Measurements from ENCODE around the gene SBK3.
"Not testable (repeated sequence)": the region's sequence is repeated elsewhere in the genome, so short reads cannot be mapped to it uniquely, and the experiment has no call there.

SBK3 gene

GRCh38 chr19:55539090-55539984 is 6.0 kb downstream of the SBK3 start:
- no peak overlapping the region for H3K9ac ChIP-seq (ENCODE audit: insufficient read length)

GRCh38 chr19:55538132-55538531 is 7.2 kb downstream of the SBK3 start:
- TF ChIP-seq EZH2 (IDR thresholded peaks at IDR 0.05) (no peak), FOXP2 (optimal IDR thresholded peaks at IDR 0.05; ENCODE audit: control extremely low read depth, extremely low read length, insufficient read depth) (no peak)
- no peaks in the 10 kb centered on the region for H3K9me3 ChIP-seq (ENCODE audit: low read depth, low read length)
- H3K27ac ChIP-seq = no peak overlapping the region
- H3K4me3 ChIP-seq = no peak overlapping the region
- H3K36me3 ChIP-seq (ENCODE audit: insufficient read depth, low read length) = no peaks in the 10 kb centered on the region
- no peak overlapping the region for H3K9ac ChIP-seq (ENCODE audit: insufficient read length)
- no peak for DNase-seq (ENCODE audit: low read depth, low spot score)

More at GRCh38 chr19:55539090-55539984, 6.0 kb downstream of the SBK3 start:
- Histone ChIP-seq H3K27ac (no peak overlapping the region), H3K36me3 (ENCODE audit: insufficient read depth, low read length) (no peaks in the 10 kb centered on the region), H3K4me3 (no peak overlapping the region), H3K9me3 (ENCODE audit: low read depth, low read length) (no peaks in the 10 kb centered on the region)
- no peak for DNase-seq (ENCODE audit: low read depth, low spot score)
- TF ChIP-seq FOXP2 (optimal IDR thresholded peaks at IDR 0.05; ENCODE audit: control extremely low read depth, extremely low read length, insufficient read depth) (no peak), EZH2 (IDR thresholded peaks at IDR 0.05) (no peak), POLR2AphosphoS5 (IDR thresholded peaks at IDR 0.05; ENCODE audit: borderline replicate concordance, low read depth, low read length) (no peak)

GRCh38 chr19:55537741-55538111 is 7.6 kb downstream of the SBK3 start:
- no peak overlapping the region for H3K27ac ChIP-seq
- H3K9me3 ChIP-seq (ENCODE audit: low read depth, low read length) = no peaks in the 10 kb centered on the region
- H3K36me3 ChIP-seq (ENCODE audit: insufficient read depth, low read length) = no peaks in the 10 kb centered on the region
- H3K9ac ChIP-seq (ENCODE audit: insufficient read length) = no peak overlapping the region
- no peak for DNase-seq (ENCODE audit: low read depth, low spot score)
- no peak overlapping the region for H3K4me3 ChIP-seq
- no peak for TF ChIP-seq FOXP2 (optimal IDR thresholded peaks at IDR 0.05; ENCODE audit: control extremely low read depth, extremely low read length, insufficient read depth)

- Histone ChIP-seq H3K9me3 (ENCODE audit: low read depth, low read length) (no peaks in the 10 kb centered on the region), H3K4me3 (no peak within 1 kb of the TSS), H3K36me3 (ENCODE audit: insufficient read depth, low read length) (no peaks in the 10 kb centered on the region), H3K27ac (no peak within 1 kb of the TSS), H3K9ac (ENCODE audit: insufficient read length) (no peak within 1 kb of the TSS)
- TF ChIP-seq FOXP2 (optimal IDR thresholded peaks at IDR 0.05; ENCODE audit: control extremely low read depth, extremely low read length, insufficient read depth) (no peak), EZH2 (IDR thresholded peaks at IDR 0.05) (no peak), POLR2AphosphoS5 (IDR thresholded peaks at IDR 0.05; ENCODE audit: borderline replicate concordance, low read depth, low read length) (no peak)
- no peak for DNase-seq (ENCODE audit: low read depth, low spot score)
These were observed 8.2 kb downstream of the SBK3 start, which contains the start of gene SBK2 for GRCh38 chr19:55536951-55537740. TSS of gene SBK2 (minus strand) at chr19:55537133. CDS start at chr19:55536294, 839 bp downstream.

GRCh38 chr19:55536366-55536765 is 9.0 kb downstream of the SBK3 start:
- Histone ChIP-seq H3K9me3 (ENCODE audit: low read depth, low read length) (no peaks in the 10 kb centered on the region), H3K9ac (ENCODE audit: insufficient read length) (no peak overlapping the region), H3K27ac (no peak overlapping the region), H3K36me3 (ENCODE audit: insufficient read depth, low read length) (no peaks in the 10 kb centered on the region), H3K4me3 (no peak overlapping the region)
- DNase-seq (ENCODE audit: low read depth, low spot score) = no peak
- no peak for TF ChIP-seq FOXP2 (optimal IDR thresholded peaks at IDR 0.05; ENCODE audit: control extremely low read depth, extremely low read length, insufficient read depth)
- TF ChIP-seq POLR2AphosphoS5 (IDR thresholded peaks at IDR 0.05; ENCODE audit: borderline replicate concordance, low read depth, low read length) = no peak
- TF ChIP-seq EZH2 (IDR thresholded peaks at IDR 0.05) = no peak

- Histone ChIP-seq H3K9me3 (ENCODE audit: low read depth, low read length) (no peaks in the 10 kb centered on the region), H3K4me3 (no peak overlapping the region)
These were observed 9.4 kb downstream of the SBK3 start for GRCh38 chr19:55535965-55536350.

GRCh38 chr19:55535173-55535964 is 10.0 kb downstream of the SBK3 start:
- no peaks in the 10 kb centered on the region for H3K36me3 ChIP-seq (ENCODE audit: insufficient read depth, low read length)
- DNase-seq (ENCODE audit: low read depth, low spot score) = no peak

More at GRCh38 chr19:55535965-55536350, 9.4 kb downstream of the SBK3 start:
- H3K36me3 ChIP-seq (ENCODE audit: insufficient read depth, low read length) = no peaks in the 10 kb centered on the region
- H3K27ac ChIP-seq = no peak overlapping the region
- DNase-seq (ENCODE audit: low read depth, low spot score) = no peak
- no peak for TF ChIP-seq POLR2AphosphoS5 (IDR thresholded peaks at IDR 0.05; ENCODE audit: borderline replicate concordance, low read depth, low read length)
- H3K9ac ChIP-seq (ENCODE audit: insufficient read length) = no peak overlapping the region

GRCh38 chr19:55534280-55534679 is 11.1 kb downstream of the SBK3 start:
- H3K27ac ChIP-seq; DNase-seq (ENCODE audit: low read depth, low spot score); H3K9ac ChIP-seq (ENCODE audit: insufficient read length); H3K36me3 ChIP-seq (ENCODE audit: insufficient read depth, low read length); H3K4me3 ChIP-seq; H3K9me3 ChIP-seq (ENCODE audit: low read depth, low read length): not testable (repeated sequence)

More at GRCh38 chr19:55535173-55535964, 10.0 kb downstream of the SBK3 start:
- Histone ChIP-seq H3K9me3 (ENCODE audit: low read depth, low read length) (no peaks in the 10 kb centered on the region), H3K4me3 (no peak overlapping the region), H3K27ac (no peak overlapping the region), H3K9ac (ENCODE audit: insufficient read length) (no peak overlapping the region)
- TF ChIP-seq FOXP2 (optimal IDR thresholded peaks at IDR 0.05; ENCODE audit: control extremely low read depth, extremely low read length, insufficient read depth) = no peak
- no peak for TF ChIP-seq EZH2 (IDR thresholded peaks at IDR 0.05)
- TF ChIP-seq POLR2AphosphoS5 (IDR thresholded peaks at IDR 0.05; ENCODE audit: borderline replicate concordance, low read depth, low read length) = no peak

All from SK-N-MC (cell line).